ENCODE results near the gene GRIA3.

DNA sequence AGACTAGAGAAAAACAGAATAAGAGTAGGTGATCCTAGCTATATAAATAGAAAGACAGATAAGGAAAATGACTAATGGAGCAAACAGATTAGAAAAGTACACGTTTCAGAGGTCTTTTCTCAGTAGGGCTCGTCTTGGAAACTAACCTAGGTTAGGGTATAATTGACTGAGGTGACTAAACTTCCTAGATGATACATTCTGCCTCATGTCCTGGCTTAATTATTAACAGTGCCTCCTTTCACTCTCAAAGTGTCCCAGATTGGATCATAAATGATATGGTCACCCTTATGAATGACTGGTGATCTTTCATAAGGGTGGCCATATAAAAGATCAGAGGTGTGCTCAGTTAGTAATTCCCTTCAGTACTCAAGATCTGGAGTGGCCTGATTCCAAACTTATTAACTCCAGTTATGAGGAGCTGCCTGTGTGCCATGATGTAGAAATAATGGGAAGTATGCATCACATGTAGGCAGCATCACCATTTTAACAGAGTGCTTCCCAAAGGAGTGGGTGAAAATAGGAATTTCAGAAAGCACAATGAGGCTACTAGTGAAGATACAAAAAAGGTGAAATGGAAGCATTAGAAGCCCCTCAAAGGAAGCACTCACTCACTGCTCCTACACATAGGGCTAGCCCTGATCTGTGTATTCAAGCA is 14.7 kb upstream of the GRIA3 start:
- TF ChIP-seq RCOR1 (IDR thresholded peaks at IDR 0.05; ENCODE audit: low read length), result no peak
- TF ChIP-seq, protein P1, sequence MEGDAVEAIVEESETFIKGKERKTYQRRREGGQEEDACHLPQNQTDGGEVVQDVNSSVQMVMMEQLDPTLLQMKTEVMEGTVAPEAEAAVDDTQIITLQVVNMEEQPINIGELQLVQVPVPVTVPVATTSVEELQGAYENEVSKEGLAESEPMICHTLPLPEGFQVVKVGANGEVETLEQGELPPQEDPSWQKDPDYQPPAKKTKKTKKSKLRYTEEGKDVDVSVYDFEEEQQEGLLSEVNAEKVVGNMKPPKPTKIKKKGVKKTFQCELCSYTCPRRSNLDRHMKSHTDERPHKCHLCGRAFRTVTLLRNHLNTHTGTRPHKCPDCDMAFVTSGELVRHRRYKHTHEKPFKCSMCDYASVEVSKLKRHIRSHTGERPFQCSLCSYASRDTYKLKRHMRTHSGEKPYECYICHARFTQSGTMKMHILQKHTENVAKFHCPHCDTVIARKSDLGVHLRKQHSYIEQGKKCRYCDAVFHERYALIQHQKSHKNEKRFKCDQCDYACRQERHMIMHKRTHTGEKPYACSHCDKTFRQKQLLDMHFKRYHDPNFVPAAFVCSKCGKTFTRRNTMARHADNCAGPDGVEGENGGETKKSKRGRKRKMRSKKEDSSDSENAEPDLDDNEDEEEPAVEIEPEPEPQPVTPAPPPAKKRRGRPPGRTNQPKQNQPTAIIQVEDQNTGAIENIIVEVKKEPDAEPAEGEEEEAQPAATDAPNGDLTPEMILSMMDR (IDR thresholded peaks at IDR 0.05), result no peak
- no peak for TF ChIP-seq MEF2A (IDR thresholded peaks at IDR 0.05; ENCODE audit: borderline replicate concordance, low read depth)
- no peak for TF ChIP-seq POLR2AphosphoS5 (IDR thresholded peaks at IDR 0.05; ENCODE audit: low read depth, low read length)
- no peak for TF ChIP-seq USF2 (IDR thresholded peaks at IDR 0.05; ENCODE audit: borderline replicate concordance, low read depth, low read length)
